ENCODE results near the gene ATP8A2.
"Not testable (repeated sequence)": the region's sequence is repeated elsewhere in the genome, so short reads cannot be mapped to it uniquely, and the experiment has no call there.

ATP8A2 gene

DNA sequence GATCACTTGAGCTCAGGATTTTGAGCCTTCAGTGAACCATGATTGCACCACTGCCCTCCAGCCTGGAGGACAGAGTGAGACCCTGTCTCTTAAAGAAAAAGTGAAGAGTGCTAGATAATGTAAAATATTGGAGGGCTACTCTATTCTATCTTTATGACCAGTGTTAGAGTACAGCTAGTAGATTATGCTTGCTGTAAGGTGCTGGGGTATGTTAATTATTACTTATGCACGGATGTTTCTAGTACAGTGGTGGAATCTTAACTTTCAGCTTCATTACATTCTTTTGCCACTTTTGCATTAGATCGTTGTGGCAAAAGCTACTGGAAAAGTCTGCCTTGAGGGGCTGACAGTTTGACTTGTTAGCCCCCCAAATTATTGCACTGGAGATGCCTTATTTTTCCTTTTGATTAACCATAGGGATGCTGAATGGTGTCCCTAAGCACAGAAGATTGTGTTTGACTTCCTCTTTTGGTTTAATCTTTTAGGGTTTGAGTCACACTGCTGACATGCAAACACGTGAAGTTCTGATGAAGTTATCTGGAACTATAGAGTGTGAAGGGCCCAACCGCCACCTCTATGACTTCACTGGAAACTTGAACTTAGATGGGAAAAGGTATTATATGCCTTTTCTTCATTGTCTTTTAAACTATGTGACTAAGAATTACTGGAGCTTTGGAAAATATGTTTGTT is 169.8 kb downstream of the ATP8A2 start:
- no peak for DNase-seq (ENCODE audit: low read depth in 2 of 2)

DNA sequence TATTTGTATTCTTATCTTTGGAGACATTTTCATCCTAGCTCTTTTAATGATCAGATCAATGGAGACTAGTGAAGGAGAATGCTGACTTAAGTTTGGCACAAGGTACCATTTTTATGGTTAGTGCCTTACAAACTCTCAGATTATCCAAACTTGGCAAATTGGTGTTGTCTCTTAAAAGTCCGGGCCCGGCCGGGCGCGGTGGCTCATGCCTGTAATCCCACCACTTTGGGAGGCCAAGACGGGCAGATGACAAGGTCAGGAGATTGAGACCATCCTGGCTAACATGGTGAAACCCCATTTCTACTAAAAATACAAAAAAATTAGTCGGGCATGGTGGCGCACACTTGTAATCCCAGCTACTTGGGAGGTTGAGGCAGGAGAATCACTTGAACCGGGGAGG is 177.2 kb downstream of the ATP8A2 start:
- DNase-seq (ENCODE audit: low read depth in 2 of 2): not testable (repeated sequence)

DNA sequence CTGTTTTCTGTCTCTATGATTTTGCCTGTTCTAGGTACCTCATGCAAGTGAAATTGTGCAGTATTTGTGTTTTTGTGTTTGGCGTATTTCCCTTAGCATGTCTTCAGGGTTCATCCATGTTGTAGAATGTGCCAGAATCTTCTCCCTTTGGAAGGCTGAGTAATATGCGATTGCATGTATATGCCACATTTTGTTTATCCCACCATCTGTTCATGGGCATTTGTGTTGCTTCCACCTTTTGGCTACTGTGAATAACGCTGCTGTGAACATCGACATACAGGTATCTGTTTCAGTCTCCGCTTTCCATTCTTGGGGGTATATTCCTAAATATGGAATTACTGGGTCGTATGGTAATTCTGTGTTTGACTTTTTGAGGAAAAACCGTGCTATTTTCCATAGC is 190.0 kb downstream of the ATP8A2 start:
- DNase-seq (ENCODE audit: low read depth in 2 of 2): no peak

DNA sequence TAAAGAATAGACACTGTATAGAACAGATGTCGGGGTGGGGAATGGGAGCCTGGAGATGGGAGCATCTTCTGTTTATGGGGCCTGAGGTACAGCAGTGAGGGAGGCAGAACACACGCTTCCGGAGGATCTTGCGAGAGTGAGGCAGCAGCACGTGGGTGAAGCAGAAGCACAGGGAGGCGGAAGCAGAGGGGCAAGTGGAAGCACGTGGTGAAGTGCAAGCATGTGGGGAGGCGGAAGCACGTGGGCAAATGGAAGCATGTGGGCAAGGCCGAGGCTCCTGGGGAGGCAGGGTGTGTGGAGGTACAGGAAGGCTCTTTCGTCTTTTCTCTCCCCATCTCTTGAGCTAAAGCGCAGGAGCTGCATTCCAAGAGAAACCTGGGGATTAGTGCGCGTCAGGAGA is 198.4 kb downstream of the ATP8A2 start:
- no peak for DNase-seq (ENCODE audit: low read depth in 2 of 2)

DNA sequence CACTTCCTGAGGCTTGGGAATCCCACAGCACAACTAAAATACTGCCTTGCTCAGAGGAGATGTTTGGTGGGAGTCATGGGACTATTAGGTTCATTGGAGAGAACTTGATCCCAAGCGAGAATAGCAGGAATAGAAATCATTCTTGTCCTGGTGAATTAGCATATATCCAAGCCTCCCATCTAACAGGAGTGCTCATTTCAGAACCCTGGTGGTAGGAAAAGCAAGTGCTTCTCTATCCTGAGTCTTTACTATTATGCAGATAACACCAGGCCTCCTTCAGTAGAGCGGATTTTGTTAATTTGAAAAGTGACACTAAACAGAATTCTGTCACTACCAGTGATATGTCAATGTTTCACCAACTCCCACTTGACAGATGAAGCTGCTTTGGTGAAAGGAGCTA is 199.5 kb downstream of the ATP8A2 start:
- DNase-seq (ENCODE audit: low read depth in 2 of 2): no peak

DNA sequence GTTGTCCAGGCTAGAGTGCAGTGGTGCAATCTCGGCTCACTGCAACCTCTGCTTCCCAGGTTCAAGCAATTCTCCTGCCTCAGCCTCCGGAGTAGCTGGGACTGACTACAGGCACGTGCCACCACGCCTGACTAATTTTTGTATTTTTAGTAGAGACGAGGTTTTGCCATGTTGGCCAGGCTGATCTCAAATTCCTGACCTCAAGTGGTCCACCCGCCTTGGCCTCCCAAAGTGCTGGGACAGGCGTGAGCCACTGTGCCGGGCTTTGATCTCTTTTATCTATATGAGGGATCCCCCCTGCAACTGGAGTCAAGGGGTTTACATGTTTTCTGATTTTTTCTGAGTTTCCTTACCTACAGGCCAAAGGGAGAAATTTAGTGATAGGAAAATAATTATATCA is 200.4 kb downstream of the ATP8A2 start:
- DNase-seq (ENCODE audit: low read depth in 2 of 2): not testable (repeated sequence)

DNA sequence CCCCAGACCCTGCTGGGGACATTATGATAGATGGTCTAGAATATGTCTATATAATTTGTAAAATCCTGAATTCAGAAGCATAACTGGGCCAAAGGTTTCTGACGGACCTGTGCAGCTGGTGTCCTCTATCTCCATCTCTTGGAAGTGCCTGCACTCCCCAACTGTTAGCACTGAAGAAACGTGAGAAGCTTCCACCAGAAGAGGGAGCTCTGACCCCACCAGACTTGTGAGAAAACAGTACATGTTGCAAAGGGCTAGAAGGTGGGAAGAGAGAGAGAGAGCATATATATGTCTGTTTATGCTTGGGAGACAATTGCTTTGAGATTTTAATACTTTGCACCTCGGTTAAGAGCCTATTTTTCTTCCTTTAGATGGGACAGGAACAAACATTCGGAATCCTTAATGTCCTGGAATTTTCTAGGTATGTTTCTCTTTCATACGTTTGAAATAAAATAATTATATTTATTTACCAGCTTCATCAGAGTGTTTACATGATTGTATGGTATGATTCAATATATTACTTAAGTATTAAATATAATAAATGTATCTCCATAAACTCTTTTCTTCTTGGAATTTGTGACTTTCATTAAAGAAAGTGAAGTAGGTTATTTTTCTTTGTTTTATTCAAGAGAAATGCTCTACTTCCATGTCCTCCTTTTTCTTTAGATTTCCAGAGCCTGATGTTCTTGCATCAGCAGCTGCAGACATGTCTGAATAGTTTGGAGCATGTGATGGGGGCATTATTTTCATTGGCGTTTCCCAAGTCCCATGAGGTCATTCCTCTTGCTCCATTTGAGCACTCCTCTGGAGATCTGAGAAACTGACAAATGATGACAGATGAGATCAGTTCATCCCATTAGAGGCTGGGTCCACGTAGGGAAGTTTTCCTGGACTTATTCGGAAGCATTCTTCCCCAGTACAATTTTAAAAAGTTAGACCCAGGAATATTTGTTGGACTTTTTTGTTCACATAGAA is 202.9 kb downstream of the ATP8A2 start:
- peak; percentile 23 to 57 for DNase-seq (ENCODE audit: low read depth in 2 of 2)

DNA sequence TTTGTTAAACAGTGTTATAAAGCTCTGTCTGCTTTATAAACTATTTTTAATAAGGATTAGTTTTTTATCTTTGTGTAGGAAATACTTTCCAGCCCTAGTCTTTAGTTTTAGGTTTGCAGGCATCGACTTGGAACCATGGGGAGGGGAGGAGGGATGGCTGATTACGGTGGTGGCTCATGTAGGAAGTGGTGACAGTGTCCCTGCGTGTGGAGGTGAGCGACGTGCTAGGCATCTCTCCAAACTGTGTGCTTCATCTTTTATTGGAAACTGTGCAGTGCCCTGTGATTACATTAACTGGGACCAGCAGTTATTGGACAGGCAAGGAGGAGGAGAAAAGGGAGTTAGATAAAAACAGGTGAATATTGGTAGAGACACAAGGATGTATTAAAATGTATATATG is 203.8 kb downstream of the ATP8A2 start:
- DNase-seq (ENCODE audit: low read depth in 2 of 2): no peak

DNA sequence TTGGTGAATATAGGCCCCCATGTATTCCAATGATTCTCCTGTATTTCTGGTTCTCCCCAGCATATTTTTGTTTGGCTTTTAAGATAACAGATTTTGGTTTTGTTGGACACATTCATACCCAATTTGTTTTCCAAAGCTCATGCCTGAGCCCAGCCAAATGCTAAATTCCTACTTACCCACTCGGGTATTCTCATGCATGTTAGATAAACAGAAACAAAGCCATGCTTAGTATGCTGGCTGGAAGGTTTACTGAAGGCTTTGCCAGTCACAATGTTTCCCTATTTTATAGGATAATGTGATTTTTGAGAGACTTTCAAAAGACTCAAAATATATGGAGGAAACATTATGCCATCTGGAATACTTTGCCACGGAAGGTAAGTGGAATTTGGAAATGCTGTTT is 206.8 kb downstream of the ATP8A2 start:
- no peak for DNase-seq (ENCODE audit: low read depth in 2 of 2)

DNA sequence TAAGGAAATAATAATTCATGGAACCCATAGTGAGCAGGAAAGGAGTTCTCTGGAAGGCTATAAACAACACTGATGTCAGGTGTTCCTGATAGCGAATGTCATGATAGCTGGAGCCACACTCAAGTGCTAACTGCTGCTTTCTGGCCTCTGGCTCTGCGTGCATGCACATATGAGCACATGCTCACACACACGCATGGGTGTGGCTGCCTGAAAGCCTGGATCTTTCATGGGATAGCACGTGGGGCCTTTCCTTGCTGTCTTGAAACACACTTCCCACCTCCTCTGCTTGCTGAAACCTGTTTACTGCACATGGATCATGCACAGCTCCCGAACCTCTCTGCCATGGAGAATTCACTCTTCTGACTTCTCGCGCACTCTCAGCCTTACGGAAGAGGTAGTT is 207.4 kb downstream of the ATP8A2 start:
- DNase-seq (ENCODE audit: low read depth in 2 of 2): no peak

DNA sequence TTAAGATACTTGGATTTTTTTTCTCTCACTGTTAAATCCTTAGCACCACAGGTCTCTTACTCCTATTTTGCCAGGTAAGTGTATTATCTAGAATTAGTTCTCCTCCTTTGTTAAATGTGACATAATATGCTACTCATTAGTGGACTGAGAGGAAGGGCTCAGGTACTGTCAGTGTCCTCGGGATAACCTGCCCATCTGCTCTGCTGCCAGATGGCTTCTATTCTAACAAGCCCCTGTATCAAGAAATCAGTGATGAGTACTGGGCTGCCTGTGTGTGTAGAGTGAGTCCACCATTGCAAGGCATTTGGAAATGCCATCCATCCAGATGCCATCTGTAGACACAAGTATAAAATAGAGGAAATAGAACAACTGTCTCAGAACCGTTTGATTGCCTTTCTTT is 209.6 kb downstream of the ATP8A2 start:
- DNase-seq (ENCODE audit: low read depth in 2 of 2): no peak

DNA sequence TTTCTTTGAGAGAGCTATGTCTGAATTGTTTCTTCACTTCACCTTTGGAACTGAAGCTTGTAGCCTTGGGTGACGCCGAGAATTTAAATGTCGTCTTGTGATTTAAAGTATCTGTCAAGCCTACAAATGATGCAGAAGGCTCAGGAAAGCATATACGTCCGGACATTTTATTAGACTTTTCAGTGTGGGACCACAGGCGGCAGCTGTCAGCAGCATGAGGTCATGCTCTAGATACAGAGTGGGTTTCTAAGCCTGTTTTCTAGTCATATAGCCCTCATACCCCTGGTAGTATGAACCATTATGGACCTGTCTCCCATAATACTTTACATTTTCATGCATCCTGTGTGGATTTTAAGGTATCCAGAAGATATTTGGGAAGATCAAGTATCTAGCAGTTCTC is 212.3 kb downstream of the ATP8A2 start:
- DNase-seq (ENCODE audit: low read depth in 2 of 2): no peak

DNA sequence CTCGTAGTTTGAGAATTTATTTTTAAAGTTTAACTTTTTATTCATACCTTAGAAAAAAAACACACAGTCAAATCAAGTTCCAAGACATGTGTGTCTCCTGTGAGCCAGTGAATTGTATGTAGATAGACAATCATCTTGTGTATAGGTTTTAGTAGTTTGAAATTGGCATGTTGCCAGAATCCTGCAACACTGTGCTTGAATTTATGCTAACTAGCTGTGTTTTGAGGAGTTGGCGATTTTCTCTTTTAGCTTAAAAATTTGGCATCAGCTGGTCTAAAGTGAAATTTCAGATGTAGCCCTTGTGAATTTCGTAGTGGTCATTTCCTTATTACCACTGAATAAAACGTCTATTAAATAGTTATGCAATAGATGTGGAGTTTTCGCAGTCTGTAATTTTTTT is 213.2 kb downstream of the ATP8A2 start:
- DNase-seq (ENCODE audit: low read depth in 2 of 2): no peak

DNA sequence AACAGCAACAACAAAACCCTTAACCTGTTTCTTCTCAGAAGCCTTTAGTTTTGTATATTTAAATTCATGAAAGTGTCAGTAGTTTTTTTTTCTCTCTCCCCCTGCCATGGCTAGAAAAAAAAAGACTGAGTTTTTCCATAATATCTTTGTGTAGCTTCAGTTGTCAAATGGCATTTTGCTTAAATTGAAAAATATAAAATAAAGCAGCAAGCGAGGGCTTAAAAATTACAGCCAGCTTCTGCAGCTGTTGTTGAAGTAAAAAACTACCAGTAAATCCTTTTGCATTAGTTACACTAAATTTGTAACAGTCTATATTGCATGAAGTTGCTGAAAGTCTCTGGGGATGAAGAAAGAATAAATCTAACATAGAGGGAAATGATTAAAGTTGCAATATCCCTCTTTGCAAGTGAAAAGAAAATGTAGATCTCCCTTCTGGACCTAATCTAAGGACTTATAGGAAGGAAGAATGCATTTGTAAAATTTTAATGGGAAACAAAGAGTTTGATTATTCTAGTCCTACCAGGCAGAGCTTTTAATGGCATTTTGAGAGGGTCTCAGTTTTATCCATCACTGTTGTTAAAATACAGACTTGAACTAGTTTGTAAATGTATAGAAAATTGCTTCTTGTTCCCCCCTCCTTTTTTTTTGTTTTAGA is 215.7 kb downstream of the ATP8A2 start:
- DNase-seq (ENCODE audit: low read depth in 2 of 2): no peak

DNA sequence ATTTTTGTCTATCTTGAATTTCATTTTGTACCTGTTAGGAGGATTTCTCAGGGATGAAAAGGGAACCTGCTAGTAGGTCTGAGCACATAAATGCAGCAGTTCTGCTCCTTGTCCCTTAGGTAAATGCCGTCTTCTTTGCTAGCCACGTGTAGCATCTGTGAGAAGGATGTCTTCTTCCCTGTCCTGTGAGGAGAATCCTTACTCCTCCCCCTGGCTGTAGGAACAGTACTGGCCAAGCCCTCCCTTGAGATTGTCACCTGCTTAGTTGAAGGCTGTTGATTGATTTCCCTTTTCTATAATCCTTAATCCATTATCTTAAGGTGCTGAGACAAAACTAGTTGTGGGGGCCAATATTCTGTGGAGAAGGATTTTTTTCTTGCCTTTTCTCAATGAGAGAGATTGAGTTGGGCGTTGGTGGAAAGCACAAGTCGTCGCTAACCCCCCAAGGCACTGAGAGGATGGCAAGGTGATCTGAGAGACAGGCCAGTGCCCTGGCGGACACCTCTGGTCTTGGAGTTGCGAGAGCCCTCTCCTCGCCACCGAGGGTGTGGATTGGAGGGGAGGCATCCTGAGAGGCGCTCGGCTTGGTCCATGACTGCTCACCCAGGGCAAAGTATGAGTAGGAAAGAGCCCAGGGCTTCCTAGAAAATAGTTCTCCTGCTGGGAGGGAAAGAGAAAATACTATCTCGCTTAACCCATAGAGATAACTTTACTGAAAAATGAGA is 216.7 kb downstream of the ATP8A2 start:
- no peak for DNase-seq (ENCODE audit: low read depth in 2 of 2)

DNA sequence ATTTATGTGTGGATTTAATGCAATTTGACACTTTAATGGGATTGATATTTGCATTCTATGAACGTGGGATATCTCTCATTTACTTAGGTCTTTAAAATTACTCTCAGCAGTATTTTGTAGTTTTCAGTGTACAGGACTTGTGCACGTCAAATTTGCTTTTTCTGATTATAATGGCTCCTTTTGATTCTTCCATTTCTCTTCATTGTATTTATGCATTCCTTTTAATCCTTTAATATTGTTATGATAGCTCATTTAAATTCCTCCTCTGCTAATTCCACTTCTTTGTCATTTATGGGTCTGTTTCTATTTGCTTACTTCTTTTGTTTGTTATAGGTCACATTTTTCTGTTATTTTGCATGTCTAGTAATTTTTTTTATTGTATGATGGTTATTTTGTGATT is 226.6 kb downstream of the ATP8A2 start:
- no peak for DNase-seq (ENCODE audit: low read depth in 2 of 2)

DNA sequence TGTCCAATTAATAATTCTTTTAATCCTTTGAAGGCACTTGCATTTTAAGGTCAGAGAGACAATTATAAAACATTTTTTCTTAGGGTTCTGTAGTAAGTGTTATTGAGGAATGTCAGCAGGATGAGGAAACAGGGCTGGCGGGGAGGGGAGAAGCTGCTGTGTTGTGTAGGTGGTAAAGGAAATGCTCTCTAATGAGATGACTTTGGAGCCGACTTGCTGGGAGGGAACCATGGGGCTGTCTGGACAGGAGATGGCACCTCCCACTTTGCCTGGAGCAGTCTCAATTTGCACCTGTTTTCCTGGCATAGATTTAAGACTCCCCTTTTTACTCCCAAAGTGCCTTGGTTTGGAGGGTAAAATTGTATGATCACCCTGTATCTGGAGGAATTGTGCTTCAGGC is 230.4 kb downstream of the ATP8A2 start:
- no peak for DNase-seq (ENCODE audit: low read depth in 2 of 2)

DNA sequence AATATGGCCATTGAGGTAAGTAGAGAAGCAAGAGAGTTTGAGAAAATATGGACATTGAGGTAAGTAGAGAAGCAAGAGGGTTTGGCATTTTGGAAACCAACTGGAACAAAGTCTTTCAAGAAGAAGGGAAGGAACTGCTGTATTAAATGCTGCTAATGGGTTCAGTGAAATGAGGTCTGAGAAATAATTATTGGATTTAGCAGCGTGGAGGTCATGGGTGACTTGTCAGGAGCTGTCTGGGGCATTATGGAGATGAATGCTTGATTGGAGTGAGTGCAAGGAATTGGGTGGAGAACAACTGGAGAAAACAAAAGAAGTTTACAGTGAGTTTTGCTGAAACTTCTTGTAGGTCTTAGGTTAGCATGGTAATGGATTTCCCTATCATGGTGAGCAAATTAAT is 232.3 kb downstream of the ATP8A2 start:
- DNase-seq (ENCODE audit: low read depth in 2 of 2): no peak

DNA sequence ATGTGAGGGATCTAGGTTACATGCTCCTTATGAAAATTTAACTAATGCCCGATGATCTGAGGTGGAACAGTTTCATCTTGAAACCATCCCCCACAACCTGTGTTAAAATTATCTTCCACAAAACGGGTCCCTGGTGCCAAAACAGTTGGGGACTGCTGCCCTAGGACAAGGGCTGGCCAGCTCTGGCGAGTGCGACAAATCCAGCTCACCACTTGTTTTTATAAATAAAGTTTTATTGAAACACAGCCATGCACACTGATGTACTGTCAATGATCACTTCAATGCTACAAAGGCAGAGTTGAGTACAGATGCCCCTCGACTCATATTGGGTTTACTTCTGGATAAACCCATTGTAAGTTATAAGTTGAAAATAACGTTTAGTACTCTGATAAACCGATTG is 235.3 kb downstream of the ATP8A2 start:
- DNase-seq (ENCODE audit: low read depth in 2 of 2): no peak

DNA sequence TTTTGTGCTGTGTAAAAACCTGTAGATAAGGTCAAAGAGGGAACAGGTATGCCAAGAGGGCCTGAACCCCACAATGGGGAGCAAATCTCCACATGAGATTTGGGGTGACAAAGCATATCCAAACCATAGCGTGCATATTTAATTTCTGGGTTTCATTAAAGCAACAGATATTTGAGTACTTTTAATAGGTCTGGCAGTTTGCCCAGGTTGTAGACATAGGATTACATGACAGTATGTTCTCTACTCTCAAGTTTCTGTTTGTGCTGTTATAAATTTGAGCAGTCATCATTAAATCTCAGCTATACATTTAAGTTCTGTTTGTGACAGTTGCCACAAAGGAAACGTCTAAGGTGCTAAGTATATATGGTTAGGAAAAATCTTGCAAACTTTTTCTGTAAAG is 236.4 kb downstream of the ATP8A2 start:
- no peak for DNase-seq (ENCODE audit: low read depth in 2 of 2)

DNA sequence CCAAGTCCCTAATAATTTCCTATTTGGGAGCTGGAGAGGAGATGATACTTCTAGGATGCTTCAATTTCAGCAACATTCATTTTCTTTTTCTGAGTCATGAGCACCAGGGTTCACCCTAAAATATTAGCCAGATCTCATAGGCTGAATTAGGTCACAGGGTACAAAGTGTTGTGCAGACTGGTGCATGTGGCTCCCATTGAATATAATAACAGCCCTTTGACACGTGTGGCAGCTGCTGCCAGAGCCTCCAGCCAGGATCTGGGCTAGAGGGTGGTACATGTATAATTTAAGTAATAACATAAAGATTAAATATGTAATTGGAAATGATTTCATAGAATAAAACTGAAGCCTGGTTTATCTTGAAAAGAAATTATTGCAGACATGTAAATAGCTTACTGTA is 244.9 kb downstream of the ATP8A2 start:
- no peak for DNase-seq (ENCODE audit: low read depth in 2 of 2)

DNA sequence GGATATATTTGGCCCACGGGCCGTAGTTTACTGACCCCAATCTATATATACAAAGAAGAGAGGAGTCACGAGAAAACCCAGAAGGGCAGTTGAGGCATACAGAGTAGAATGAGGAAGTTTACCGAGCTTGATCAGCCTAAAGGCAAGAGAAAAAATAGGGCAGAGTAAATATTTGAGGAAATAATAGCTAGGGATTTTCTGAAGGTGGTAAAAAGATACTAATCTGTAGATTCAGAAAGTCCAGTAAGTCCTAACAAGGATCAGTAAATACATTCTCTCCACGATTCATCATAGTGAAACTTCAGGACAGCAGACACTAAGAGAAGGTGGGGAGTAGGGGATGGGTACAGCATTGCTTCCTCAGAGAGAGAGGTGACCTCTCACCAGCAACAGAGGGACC is 248.1 kb downstream of the ATP8A2 start:
- DNase-seq (ENCODE audit: low read depth in 2 of 2): no peak

All from stimulated activated CD8-positive, alpha-beta memory T cell treated with anti-CD3 and anti-CD28 coated beads, Interleukin-15, amount 100 ng/mL, for 4 hours (primary cell).